Muscle layer of duodenum (tissue), 2 donors: ENCODE results near the gene DHTKD1.
"Not testable (repeated sequence)": the region's sequence is repeated elsewhere in the genome, so short reads cannot be mapped to it uniquely, and the experiment has no call there.

Experiments used
- H3K27ac ChIP-seq: one replicate; pipeline ENCODE4 v1.7.0; 2013; ENCODE audit warnings: mild to moderate bottlenecking, low read length
- H3K27me3 ChIP-seq: one replicate; pipeline ENCODE4 v1.7.0; 2013; ENCODE audit warnings: low read depth, mild to moderate bottlenecking, control low read depth, low read length
- H3K36me3 ChIP-seq, 2 donors: one replicate each; pipeline ENCODE4 v1.7.0; 2013; ENCODE audit warnings: low read length in 2 of 2, control low read depth in 1 of 2, mild to moderate bottlenecking in 1 of 2; ENCODE audit not compliant: insufficient read depth in 2 of 2, control insufficient read depth in 1 of 2
- H3K4me1 ChIP-seq, 2 donors: one replicate each; pipeline ENCODE4 v1.7.0; 2013; ENCODE audit warnings: low read length in 2 of 2, mild to moderate bottlenecking in 2 of 2, control low read depth in 1 of 2, moderate library complexity in 1 of 2; ENCODE audit not compliant: insufficient read depth in 2 of 2, control insufficient read depth in 1 of 2
- H3K4me3 ChIP-seq, 2 donors: one replicate each; pipeline ENCODE4 v1.7.0; 2013; ENCODE audit warnings: low read length in 2 of 2, low read depth in 1 of 2, mild to moderate bottlenecking in 1 of 2
- H3K9me3 ChIP-seq, 2 donors: one replicate each; pipeline ENCODE4 v1.7.0; 2013; ENCODE audit warnings: low read length in 2 of 2, control low read depth in 1 of 2, mild to moderate bottlenecking in 1 of 2; ENCODE audit not compliant: control insufficient read depth in 1 of 2
- donor health status: healthy.

Gene DHTKD1

DNA sequence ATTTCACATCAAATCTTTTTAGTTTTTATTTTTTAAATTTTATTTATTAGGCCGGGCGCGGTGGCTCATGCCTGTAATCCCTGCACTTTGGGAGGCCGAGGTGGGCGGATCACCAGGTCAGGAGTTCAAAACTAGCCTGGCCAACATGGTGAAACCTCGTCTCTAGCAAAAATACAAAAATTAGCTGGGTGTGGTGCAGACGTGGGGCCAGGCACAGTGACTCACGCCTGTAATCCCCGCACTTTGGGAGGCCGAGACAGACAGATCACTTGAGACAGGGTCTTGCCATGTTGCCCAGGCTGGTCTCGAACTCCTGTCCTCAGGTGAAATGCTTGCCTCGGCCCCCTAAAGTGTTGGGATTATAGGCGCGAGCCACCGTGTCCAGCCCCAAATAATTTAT, 2.7 kb downstream of the DHTKD1 start:
- not testable (repeated sequence) for H3K27ac ChIP-seq

DNA sequence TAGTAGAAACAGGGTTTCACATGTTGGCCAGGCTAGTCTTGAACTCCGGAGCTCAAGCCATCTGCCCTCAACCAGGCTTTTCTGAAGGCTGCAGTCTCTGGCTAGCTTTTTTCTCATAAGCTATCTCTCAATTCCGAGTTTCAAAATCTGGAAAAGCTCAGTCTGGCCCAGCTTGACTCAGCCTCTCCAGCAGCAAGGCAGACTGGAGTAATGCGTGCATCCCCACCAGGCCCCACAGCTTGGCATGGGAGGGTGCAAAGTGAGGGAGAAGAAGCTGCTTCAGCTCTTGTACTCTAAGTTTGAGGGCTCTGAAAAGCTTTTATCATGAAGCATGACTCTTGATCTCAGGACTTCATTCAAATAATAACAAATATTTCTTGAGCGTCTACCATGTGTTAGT, 4.8 kb downstream of the DHTKD1 start:
- Histone ChIP-seq H3K27me3 (no peaks in the 10 kb centered on the region), H3K9me3 (no peaks in the 10 kb centered on the region), H3K4me3 (no peak overlapping the region), H3K4me1 (peaks cover 0 to 13% of the 10 kb centered on the region in 2 donors), H3K27ac (no peak overlapping the region), H3K36me3 (no peaks in the 10 kb centered on the region)

More for the DNA sequence above, 2.7 kb downstream of the DHTKD1 start:
- H3K4me3 ChIP-seq, H3K9me3 ChIP-seq, H3K36me3 ChIP-seq, H3K27me3 ChIP-seq: not testable (repeated sequence)
- H3K4me1 ChIP-seq = peaks cover 0 to 13% of the 10 kb centered on the region in 2 donors

DNA sequence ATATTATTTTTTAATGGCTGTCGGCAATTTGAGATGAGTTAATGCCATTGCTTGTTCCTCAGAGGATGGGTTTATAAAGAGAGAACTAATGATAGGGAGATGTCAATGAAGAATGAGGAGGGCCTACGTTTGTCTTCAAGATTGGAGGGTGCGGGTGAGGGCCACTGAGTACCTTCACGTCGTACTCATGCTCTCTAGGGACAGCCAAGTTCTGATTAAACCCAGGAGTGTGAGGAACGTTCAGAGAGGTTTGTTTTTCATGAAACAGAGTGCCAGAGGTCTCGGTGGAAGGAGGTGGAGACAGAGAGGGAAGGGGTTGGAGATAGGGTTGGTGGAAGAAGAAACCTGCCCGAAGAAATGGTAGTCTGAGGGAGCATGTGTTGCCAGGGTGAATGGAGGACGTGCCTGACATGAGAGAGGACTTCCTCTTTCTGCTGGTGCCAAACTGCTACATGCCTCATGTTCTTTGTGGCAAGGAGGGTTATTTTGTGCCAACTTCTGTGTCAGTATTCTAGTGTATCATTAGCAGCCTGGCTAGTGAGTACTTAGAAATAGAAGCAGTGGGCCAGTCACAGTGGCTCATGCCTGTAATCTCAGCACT, 8.9 kb downstream of the DHTKD1 start:
- H3K27ac ChIP-seq = no peak overlapping the region
- peaks cover 3 to 4% of the 10 kb centered on the region in 2 donors for H3K36me3 ChIP-seq
- H3K9me3 ChIP-seq = no peaks in the 10 kb centered on the region
- no peaks in the 10 kb centered on the region for H3K27me3 ChIP-seq
- H3K4me3 ChIP-seq = no peak overlapping the region
- no peaks in the 10 kb centered on the region for H3K4me1 ChIP-seq

DNA sequence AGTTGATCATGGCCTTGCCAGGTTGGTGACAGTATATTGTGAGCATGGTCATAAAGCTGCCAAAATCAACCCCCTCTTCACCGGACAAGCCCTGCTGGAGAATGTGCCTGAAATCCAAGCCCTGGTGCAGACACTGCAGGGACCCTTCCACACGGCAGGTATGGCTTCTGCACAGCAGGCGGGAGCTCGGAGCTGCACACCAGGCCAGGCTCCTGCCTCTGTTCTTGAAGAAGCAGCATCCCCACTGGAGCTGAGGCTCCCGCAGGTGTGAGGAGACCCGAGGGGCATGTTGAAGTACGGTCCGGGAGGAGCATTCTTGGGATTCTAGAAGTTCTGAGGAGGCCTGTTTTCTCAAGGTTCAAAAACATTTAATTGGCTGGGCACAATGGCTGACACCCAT, 12.7 kb downstream of the DHTKD1 start:
- Histone ChIP-seq H3K27me3 (no peaks in the 10 kb centered on the region), H3K36me3 (peaks cover 3 to 21% of the 10 kb centered on the region in 2 donors), H3K9me3 (no peaks in the 10 kb centered on the region), H3K27ac (no peak overlapping the region), H3K4me3 (no peak overlapping the region), H3K4me1 (no peaks in the 10 kb centered on the region)

DNA sequence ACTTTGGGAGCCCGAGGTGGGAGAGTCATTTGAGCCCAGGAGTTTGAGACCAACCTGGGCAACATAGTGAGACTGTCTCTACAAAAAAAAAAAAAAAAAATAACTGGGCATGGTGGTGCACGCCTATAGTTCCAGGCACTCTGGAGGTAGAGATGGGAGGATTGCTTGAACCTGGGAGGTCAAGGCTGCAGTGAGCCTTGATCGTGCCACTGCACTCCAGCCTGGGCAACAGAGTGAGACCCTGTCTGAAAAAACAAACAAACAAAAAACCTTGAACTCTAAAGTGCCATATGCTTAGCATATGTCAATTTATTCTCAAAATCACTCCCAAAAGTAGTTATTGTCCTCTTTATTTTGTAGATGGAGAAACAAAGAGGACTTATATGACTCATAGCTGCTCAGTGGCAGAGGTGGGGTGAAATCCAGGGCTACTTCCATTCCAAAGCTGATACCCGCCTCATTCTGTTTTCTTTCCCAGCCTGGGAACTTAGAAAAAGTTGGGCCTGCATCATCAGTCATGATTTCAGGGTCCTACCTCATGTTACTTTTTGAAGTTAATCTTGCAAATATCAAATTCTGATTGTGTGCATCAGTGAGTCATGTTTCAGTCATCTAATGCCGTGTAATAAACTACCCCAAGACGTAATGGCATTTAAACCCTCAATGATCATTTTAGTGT, 13.3 kb downstream of the DHTKD1 start:
- no peaks in the 10 kb centered on the region for H3K4me1 ChIP-seq
- peaks cover 3 to 27% of the 10 kb centered on the region in 2 donors for H3K36me3 ChIP-seq
- no peaks in the 10 kb centered on the region for H3K9me3 ChIP-seq

DNA sequence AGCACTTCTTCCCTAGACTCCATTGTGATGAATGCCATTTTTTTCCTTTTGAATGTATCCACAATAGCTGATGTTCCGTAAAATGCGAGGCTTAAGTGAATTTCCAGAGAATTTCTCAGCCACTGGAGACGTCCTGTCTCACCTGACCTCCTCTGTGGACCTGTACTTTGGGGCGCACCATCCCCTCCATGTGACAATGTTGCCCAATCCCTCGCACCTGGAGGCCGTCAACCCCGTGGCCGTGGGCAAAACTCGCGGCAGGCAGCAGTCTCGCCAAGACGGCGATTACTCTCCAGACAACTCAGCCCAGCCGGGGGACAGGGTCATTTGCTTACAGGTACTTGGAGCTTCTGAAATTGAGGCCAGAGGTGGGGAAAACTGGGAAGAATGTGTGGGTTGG, 20.2 kb downstream of the DHTKD1 start:
- no peaks in the 10 kb centered on the region for H3K4me1 ChIP-seq
- H3K27me3 ChIP-seq = no peaks in the 10 kb centered on the region
- no peaks in the 10 kb centered on the region for H3K9me3 ChIP-seq
- no peak overlapping the region for H3K4me3 ChIP-seq
- H3K36me3 ChIP-seq = peaks cover 10 to 72% of the 10 kb centered on the region in 2 donors
- no peak overlapping the region for H3K27ac ChIP-seq

More for the DNA sequence above, 13.3 kb downstream of the DHTKD1 start:
- no peaks in the 10 kb centered on the region for H3K27me3 ChIP-seq
- no peak overlapping the region for H3K27ac ChIP-seq
- no peak overlapping the region for H3K4me3 ChIP-seq

DNA sequence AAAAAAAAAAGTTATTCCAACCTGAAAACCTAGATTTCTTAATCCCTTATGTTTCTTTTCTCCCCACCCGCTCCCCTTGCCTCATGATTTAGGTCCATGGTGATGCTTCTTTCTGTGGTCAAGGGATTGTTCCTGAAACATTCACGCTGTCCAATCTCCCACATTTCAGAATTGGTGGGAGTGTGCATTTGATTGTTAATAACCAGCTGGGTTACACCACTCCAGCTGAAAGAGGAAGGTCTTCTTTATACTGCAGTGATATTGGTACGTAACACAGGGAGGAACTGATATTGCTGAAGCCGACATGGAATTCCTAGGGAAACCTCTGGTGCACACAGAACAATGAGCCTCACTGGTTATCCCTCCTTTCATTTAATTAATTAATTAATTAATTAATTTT, 22.7 kb downstream of the DHTKD1 start:
- H3K36me3 ChIP-seq = peaks cover 10 to 65% of the 10 kb centered on the region in 2 donors
- H3K27ac ChIP-seq = no peak overlapping the region
- no peak overlapping the region for H3K4me3 ChIP-seq

DNA sequence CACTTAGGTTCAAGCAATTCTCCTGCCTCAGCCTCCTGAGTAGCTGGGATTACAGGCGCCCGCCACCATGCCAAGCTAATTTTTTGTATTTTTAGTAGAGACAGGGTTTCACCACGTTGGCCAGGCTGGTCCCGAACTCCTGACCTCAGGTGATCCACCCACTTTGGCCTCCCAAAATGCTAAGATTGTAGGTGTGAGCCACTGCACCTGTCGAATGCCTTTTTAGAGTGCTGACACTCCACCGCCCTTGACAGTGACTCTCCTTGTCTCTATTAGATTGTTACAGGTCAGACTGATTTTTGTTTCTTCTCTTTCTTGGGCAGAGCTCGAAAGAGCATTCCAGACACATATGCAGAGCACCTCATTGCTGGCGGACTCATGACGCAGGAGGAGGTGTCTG, 28.6 kb downstream of the DHTKD1 start:
- H3K36me3 ChIP-seq = peaks cover 16 to 60% of the 10 kb centered on the region in 2 donors
- H3K27ac ChIP-seq, H3K9me3 ChIP-seq, H3K27me3 ChIP-seq, H3K4me1 ChIP-seq, H3K4me3 ChIP-seq: not testable (repeated sequence)

More for the DNA sequence above, 22.7 kb downstream of the DHTKD1 start:
- Histone ChIP-seq H3K9me3 (no peaks in the 10 kb centered on the region), H3K4me1 (no peaks in the 10 kb centered on the region), H3K27me3 (no peaks in the 10 kb centered on the region)

DNA sequence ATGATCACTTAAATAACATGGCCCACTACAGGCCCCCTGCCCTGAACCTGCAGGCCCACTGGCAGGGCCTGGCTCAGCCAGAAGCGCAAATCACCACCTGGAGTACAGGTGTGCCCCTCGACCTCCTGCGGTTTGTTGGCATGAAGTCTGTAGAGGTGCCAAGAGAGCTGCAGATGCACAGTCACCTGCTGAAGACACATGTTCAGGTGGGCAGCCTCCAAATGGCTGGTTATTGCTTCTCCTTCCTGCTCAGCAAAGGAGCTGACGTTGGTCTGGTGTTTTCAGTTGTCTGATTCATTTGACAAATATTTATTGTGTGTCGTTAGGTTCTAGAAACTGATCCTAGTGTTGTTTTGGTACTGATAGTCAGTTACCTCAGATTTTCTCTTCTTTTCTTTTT, 29.0 kb downstream of the DHTKD1 start:
- no peaks in the 10 kb centered on the region for H3K27me3 ChIP-seq
- H3K27ac ChIP-seq = no peak overlapping the region
- H3K9me3 ChIP-seq = no peaks in the 10 kb centered on the region
- H3K4me1 ChIP-seq = no peaks in the 10 kb centered on the region
- peaks cover 16 to 60% of the 10 kb centered on the region in 2 donors for H3K36me3 ChIP-seq
- no peak overlapping the region for H3K4me3 ChIP-seq

DNA sequence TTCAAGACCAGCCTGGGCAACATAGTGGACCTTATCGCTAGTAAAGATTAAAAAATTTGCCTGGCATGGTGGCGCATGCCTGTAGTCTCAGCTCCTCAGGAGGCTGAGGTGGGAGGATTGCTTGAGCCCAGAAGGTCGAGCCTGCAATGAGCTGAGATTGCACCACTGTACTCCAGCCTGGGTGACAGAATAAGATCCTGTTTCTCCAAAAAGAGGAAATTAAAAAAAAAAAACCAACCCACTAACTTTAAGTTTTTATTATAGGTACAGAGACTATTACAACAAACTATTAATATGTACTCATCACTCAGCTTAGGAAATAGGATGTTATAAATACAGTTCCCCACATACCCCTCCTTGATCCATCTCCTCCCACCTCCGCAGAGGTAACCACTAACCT, 30.2 kb downstream of the DHTKD1 start:
- H3K4me3 ChIP-seq = no peak overlapping the region
- no peaks in the 10 kb centered on the region for H3K9me3 ChIP-seq
- H3K27me3 ChIP-seq = no peaks in the 10 kb centered on the region
- H3K36me3 ChIP-seq = peaks cover 16 to 60% of the 10 kb centered on the region in 2 donors
- H3K4me1 ChIP-seq = no peaks in the 10 kb centered on the region
- no peak overlapping the region for H3K27ac ChIP-seq

DNA sequence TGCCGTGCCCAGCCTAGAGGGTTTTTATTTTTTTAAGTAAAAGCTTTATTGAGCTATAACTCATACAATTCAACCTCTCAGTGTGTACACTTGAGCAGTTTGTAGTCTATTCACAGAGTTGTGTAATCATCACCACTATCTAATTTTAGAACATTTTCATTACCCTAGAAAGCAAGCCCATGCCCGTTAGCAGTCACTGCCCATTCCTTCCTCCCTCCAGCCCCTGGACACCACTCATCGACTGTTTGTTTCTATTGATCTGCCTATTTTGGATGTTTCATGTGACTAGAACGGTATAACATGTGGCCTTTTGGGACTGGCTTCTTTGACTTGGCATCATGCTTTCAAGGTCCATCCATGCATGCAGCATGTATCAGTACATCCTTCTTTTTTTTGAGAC, 35.0 kb downstream of the DHTKD1 start:
- H3K4me3 ChIP-seq = no peak overlapping the region
- H3K27me3 ChIP-seq = no peaks in the 10 kb centered on the region
- no peak overlapping the region for H3K27ac ChIP-seq
- peaks cover 12 to 77% of the 10 kb centered on the region in 2 donors for H3K36me3 ChIP-seq
- no peaks in the 10 kb centered on the region for H3K4me1 ChIP-seq
- H3K9me3 ChIP-seq = no peaks in the 10 kb centered on the region

DNA sequence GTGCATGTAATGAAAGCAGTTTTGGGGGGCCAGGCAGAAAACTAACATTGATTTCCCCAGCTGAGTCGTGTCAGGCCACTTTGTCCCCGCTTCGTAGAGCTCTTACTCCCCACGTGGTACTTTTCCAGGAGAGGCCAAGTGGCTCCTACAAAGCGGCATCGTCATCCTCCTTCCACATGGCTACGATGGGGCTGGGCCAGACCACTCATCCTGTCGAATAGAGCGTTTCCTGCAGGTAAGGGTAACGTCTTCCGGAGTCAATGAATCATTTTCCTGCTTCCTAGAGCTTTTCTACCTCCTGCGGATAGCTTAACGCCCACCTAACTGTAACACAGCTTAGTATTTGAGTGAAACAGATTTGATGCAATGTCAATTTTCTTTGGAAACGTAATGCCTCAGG, 39.0 kb downstream of the DHTKD1 start:
- Histone ChIP-seq H3K27me3 (no peaks in the 10 kb centered on the region), H3K4me3 (no peak overlapping the region), H3K4me1 (no peaks in the 10 kb centered on the region), H3K9me3 (no peaks in the 10 kb centered on the region), H3K36me3 (peaks cover 5 to 65% of the 10 kb centered on the region in 2 donors), H3K27ac (no peak overlapping the region)
